ENCODE measurements around the gene AIG1.

Gene AIG1

DNA sequence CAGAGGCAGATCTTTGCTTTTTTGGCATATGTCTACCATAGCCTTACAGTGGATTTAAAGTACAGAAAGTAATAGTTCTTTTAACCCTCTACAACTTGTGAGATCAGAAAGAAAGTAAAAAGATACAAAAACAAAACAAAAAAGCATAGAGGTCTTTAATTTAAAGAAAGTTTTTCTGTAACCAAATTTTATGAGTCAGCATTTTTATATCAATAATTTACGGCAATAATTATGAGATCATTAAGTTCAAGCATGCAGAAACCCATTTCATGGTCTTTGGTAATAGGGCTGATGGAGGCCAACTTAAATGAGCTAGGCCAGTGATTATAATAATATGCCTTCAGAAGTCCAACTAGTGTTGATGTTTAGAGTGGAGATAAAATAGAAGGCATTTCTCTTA lies 145.9 kb downstream of the AIG1 start:
- no peak overlapping the region for H3K4me3 ChIP-seq (ENCODE audit: low read depth, low read length)
- no peaks in the 10 kb centered on the region for H3K4me1 ChIP-seq (ENCODE audit: control insufficient read depth, insufficient read depth, low read length)
- H3K9me3 ChIP-seq (ENCODE audit: control insufficient read depth, insufficient read depth, low read length) = no peaks in the 10 kb centered on the region
- no peaks in the 10 kb centered on the region for H3K27me3 ChIP-seq (ENCODE audit: control insufficient read depth, insufficient read depth, low read length)
- no peak overlapping the region for H3K9ac ChIP-seq (ENCODE audit: low read depth, low read length)
- H3K36me3 ChIP-seq (ENCODE audit: control insufficient read depth, insufficient read depth, low read length) = no peaks in the 10 kb centered on the region

DNA sequence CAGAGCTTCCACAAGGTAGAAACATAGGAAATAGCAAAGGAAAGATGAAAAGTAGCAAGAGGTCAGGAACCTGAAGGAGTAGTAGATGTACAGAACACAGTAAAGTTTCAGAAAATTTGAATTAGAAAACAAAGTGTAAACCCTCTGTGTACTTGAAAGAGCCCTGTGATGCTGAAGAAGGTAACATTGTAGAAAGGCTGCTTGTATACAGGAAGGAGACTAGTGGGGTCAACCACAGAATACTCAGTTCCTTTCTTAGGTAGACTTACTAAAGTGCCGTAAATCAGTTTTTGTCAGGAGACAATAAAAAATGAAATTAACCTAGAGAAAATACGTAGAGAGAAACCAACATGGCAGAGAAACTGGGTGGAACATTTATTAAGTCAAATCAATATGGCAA lies 149.7 kb downstream of the AIG1 start:
- Histone ChIP-seq H3K4me3 (ENCODE audit: low read depth, low read length) (no peak overlapping the region), H3K4me1 (ENCODE audit: control insufficient read depth, insufficient read depth, low read length) (no peaks in the 10 kb centered on the region), H3K36me3 (ENCODE audit: control insufficient read depth, insufficient read depth, low read length) (no peaks in the 10 kb centered on the region), H3K27me3 (ENCODE audit: control insufficient read depth, insufficient read depth, low read length) (no peaks in the 10 kb centered on the region), H3K9me3 (ENCODE audit: control insufficient read depth, insufficient read depth, low read length) (no peaks in the 10 kb centered on the region), H3K9ac (ENCODE audit: low read depth, low read length) (no peak overlapping the region)

- H3K9me3 ChIP-seq (ENCODE audit: control insufficient read depth, insufficient read depth, low read length) = no peaks in the 10 kb centered on the region
- no peaks in the 10 kb centered on the region for H3K27me3 ChIP-seq (ENCODE audit: control insufficient read depth, insufficient read depth, low read length)
- no peaks in the 10 kb centered on the region for H3K4me1 ChIP-seq (ENCODE audit: control insufficient read depth, insufficient read depth, low read length)
- H3K9ac ChIP-seq (ENCODE audit: low read depth, low read length) = no peak overlapping the region
- H3K4me3 ChIP-seq (ENCODE audit: low read depth, low read length) = no peak overlapping the region
- H3K36me3 ChIP-seq (ENCODE audit: control insufficient read depth, insufficient read depth, low read length) = no peaks in the 10 kb centered on the region
These were observed 153.2 kb downstream of the AIG1 start for GRCh38 chr6:143213859-143214376.

- Histone ChIP-seq H3K36me3 (ENCODE audit: control insufficient read depth, insufficient read depth, low read length) (no peaks in the 10 kb centered on the region), H3K4me3 (ENCODE audit: low read depth, low read length) (no peak overlapping the region), H3K9ac (ENCODE audit: low read depth, low read length) (no peak overlapping the region), H3K9me3 (ENCODE audit: control insufficient read depth, insufficient read depth, low read length) (no peaks in the 10 kb centered on the region), H3K27me3 (ENCODE audit: control insufficient read depth, insufficient read depth, low read length) (no peaks in the 10 kb centered on the region), H3K4me1 (ENCODE audit: control insufficient read depth, insufficient read depth, low read length) (peaks cover 1% of the 10 kb centered on the region)
These were observed 154.7 kb downstream of the AIG1 start for GRCh38 chr6:143215363-143215762.

DNA sequence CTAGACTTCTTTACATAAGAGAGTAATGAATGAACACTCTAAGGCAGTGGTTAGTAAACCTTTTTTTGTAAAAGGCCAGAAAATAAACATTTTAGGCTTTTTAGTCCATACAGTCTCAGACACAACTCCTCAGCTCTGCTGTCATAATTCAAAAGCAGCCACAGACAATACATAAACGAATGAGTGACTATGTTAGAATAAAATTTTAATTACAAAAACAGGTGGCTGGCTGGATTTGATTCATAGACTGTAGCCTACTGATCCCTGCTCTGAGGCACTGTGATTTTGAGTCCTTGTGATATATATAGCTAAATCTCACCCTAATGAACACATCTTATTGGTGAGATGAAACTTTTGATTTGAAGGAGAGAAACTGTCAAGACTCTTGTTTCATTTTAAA lies 155.1 kb downstream of the AIG1 start:
- Histone ChIP-seq H3K4me3 (ENCODE audit: low read depth, low read length) (no peak overlapping the region), H3K36me3 (ENCODE audit: control insufficient read depth, insufficient read depth, low read length) (no peaks in the 10 kb centered on the region), H3K9ac (ENCODE audit: low read depth, low read length) (no peak overlapping the region), H3K27me3 (ENCODE audit: control insufficient read depth, insufficient read depth, low read length) (no peaks in the 10 kb centered on the region), H3K4me1 (ENCODE audit: control insufficient read depth, insufficient read depth, low read length) (peaks cover 3% of the 10 kb centered on the region), H3K9me3 (ENCODE audit: control insufficient read depth, insufficient read depth, low read length) (no peaks in the 10 kb centered on the region)

GRCh38 chr6:143218233-143218632 lies 157.5 kb downstream of the AIG1 start:
- Histone ChIP-seq H3K4me1 (ENCODE audit: control insufficient read depth, insufficient read depth, low read length) (peaks cover 7% of the 10 kb centered on the region), H3K9me3 (ENCODE audit: control insufficient read depth, insufficient read depth, low read length) (no peaks in the 10 kb centered on the region), H3K36me3 (ENCODE audit: control insufficient read depth, insufficient read depth, low read length) (no peaks in the 10 kb centered on the region), H3K9ac (ENCODE audit: low read depth, low read length) (no peak overlapping the region), H3K4me3 (ENCODE audit: low read depth, low read length) (no peak overlapping the region), H3K27me3 (ENCODE audit: control insufficient read depth, insufficient read depth, low read length) (no peaks in the 10 kb centered on the region)

- no peaks in the 10 kb centered on the region for H3K9me3 ChIP-seq (ENCODE audit: control insufficient read depth, insufficient read depth, low read length)
- no peak overlapping the region for H3K9ac ChIP-seq (ENCODE audit: low read depth, low read length)
- no peak overlapping the region for H3K4me3 ChIP-seq (ENCODE audit: low read depth, low read length)
- peaks cover 9% of the 10 kb centered on the region for H3K4me1 ChIP-seq (ENCODE audit: control insufficient read depth, insufficient read depth, low read length)
- no peaks in the 10 kb centered on the region for H3K27me3 ChIP-seq (ENCODE audit: control insufficient read depth, insufficient read depth, low read length)
- H3K36me3 ChIP-seq (ENCODE audit: control insufficient read depth, insufficient read depth, low read length) = no peaks in the 10 kb centered on the region
These were observed 161.0 kb downstream of the AIG1 start for GRCh38 chr6:143221698-143222097.

DNA sequence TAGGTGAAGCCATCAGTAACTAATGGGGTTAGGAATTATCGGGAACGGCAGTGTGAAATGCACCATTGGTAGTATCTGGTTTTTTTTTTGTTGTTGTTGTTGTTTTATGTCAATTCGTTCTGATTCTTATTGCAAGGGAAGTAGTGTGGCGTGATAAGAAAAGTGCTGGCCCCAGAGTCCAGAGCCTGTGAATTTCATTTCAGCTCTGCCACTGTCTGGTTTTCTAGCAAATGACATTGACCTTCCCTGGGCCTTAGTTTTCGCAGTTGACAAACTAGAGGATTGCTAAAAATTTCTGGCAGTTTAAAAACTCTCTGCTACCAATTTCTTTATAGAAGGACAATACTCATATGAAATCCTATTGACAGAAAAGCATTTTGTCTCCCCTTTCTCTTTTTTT lies 161.6 kb downstream of the AIG1 start:
- Histone ChIP-seq H3K36me3 (ENCODE audit: control insufficient read depth, insufficient read depth, low read length) (no peaks in the 10 kb centered on the region), H3K9me3 (ENCODE audit: control insufficient read depth, insufficient read depth, low read length) (no peaks in the 10 kb centered on the region), H3K4me1 (ENCODE audit: control insufficient read depth, insufficient read depth, low read length) (peaks cover 9% of the 10 kb centered on the region), H3K4me3 (ENCODE audit: low read depth, low read length) (no peak overlapping the region), H3K27me3 (ENCODE audit: control insufficient read depth, insufficient read depth, low read length) (no peaks in the 10 kb centered on the region), H3K9ac (ENCODE audit: low read depth, low read length) (no peak overlapping the region)

DNA sequence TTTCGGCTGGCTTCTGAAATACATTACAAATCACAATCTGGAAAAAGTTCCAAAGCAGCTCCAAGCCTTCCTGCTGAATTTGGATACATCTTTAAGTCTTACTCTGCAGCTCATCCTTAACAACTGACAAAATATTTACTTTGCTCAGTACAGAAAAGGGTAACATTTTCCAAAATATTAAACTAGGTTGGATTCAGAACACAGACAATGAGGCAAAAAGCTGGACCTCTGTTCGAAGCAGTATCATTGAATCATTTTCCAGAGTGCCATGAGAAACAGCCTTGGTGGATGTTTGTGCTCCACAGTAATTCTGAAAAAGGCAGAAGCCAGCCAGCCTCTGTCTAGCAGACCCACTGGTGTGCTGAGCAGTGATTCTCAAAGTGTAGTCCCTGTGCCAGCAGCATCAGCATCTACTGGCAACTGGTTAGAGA lies 162.1 kb downstream of the AIG1 start:
- Histone ChIP-seq H3K9me3 (ENCODE audit: control insufficient read depth, insufficient read depth, low read length) (no peaks in the 10 kb centered on the region), H3K4me3 (ENCODE audit: low read depth, low read length) (no peak overlapping the region), H3K4me1 (ENCODE audit: control insufficient read depth, insufficient read depth, low read length) (peaks cover 9% of the 10 kb centered on the region), H3K36me3 (ENCODE audit: control insufficient read depth, insufficient read depth, low read length) (no peaks in the 10 kb centered on the region), H3K27me3 (ENCODE audit: control insufficient read depth, insufficient read depth, low read length) (no peaks in the 10 kb centered on the region), H3K9ac (ENCODE audit: low read depth, low read length) (no peak overlapping the region)

- Histone ChIP-seq H3K36me3 (ENCODE audit: control insufficient read depth, insufficient read depth, low read length) (no peaks in the 10 kb centered on the region), H3K27me3 (ENCODE audit: control insufficient read depth, insufficient read depth, low read length) (no peaks in the 10 kb centered on the region), H3K4me1 (ENCODE audit: control insufficient read depth, insufficient read depth, low read length) (peaks cover 9% of the 10 kb centered on the region)
These were observed 163.2 kb downstream of the AIG1 start for GRCh38 chr6:143223895-143224294.

DNA sequence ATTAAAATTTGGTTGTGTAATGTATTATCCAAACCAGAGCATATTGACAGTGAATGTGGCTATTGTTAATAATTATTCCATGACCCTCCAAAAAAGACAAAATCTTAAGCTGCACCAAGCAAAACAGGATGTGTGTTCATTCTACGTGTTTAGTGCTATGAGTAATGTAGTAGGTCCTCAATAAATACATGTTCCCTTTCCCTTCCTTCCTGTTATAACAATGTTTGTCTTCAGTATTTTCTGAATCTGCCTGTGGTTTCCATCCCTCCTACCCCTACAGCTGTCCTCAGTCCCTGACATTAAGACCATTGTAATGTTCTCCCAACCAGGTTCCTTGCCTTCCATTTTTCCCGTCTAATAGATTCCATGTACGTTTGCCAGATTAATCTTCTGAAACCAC lies 163.8 kb downstream of the AIG1 start:
- Histone ChIP-seq H3K9ac (ENCODE audit: low read depth, low read length) (no peak overlapping the region), H3K27me3 (ENCODE audit: control insufficient read depth, insufficient read depth, low read length) (no peaks in the 10 kb centered on the region), H3K4me3 (ENCODE audit: low read depth, low read length) (no peak overlapping the region), H3K36me3 (ENCODE audit: control insufficient read depth, insufficient read depth, low read length) (no peaks in the 10 kb centered on the region), H3K9me3 (ENCODE audit: control insufficient read depth, insufficient read depth, low read length) (no peaks in the 10 kb centered on the region), H3K4me1 (ENCODE audit: control insufficient read depth, insufficient read depth, low read length) (peaks cover 9% of the 10 kb centered on the region)

More at GRCh38 chr6:143223895-143224294, 163.2 kb downstream of the AIG1 start:
- Histone ChIP-seq H3K4me3 (ENCODE audit: low read depth, low read length) (no peak overlapping the region), H3K9ac (ENCODE audit: low read depth, low read length) (no peak overlapping the region), H3K9me3 (ENCODE audit: control insufficient read depth, insufficient read depth, low read length) (no peaks in the 10 kb centered on the region)

GRCh38 chr6:143225929-143226328 lies 165.2 kb downstream of the AIG1 start:
- H3K9me3 ChIP-seq (ENCODE audit: control insufficient read depth, insufficient read depth, low read length) = no peaks in the 10 kb centered on the region
- peaks cover 6% of the 10 kb centered on the region for H3K4me1 ChIP-seq (ENCODE audit: control insufficient read depth, insufficient read depth, low read length)
- H3K27me3 ChIP-seq (ENCODE audit: control insufficient read depth, insufficient read depth, low read length) = no peaks in the 10 kb centered on the region
- no peak overlapping the region for H3K4me3 ChIP-seq (ENCODE audit: low read depth, low read length)
- no peaks in the 10 kb centered on the region for H3K36me3 ChIP-seq (ENCODE audit: control insufficient read depth, insufficient read depth, low read length)
- H3K9ac ChIP-seq (ENCODE audit: low read depth, low read length) = no peak overlapping the region
